DOHH2 (cell line): ENCODE data around the gene UBE2N.

ENCODE experiments used
- H3F3A ChIP-seq: fragments of 200-600 bp; sonication (generic), shearing (Covaris generic); 2 replicates; pipeline ENCODE4 v1.6.0; 2016; ENCODE audit warnings: antibody characterized with exemption, mild to moderate bottlenecking; ENCODE audit not compliant: control insufficient read depth, insufficient read depth
- H3K27ac ChIP-seq: fragments of 200-600 bp; sonication (generic); 2 replicates; pipeline ENCODE4 v1.5.1; 2014; ENCODE audit warnings: low read depth, mild to moderate bottlenecking, low read length, moderate library complexity
- H3K27me3 ChIP-seq: fragments of 200-600 bp; sonication (generic); 2 replicates; pipeline ENCODE4 v1.6.1; 2014; ENCODE audit warnings: mild to moderate bottlenecking, low read length, mixed read lengths; ENCODE audit not compliant: control insufficient read depth
- H3K36me3 ChIP-seq: fragments of 200-600 bp; sonication (generic); 2 replicates; pipeline ENCODE4 v1.6.1; 2014; ENCODE audit warnings: mild to moderate bottlenecking, low read length, moderate library complexity, mixed read lengths; ENCODE audit not compliant: control insufficient read depth
- H3K4me1 ChIP-seq: fragments of 200-600 bp; sonication (generic); 2 replicates; pipeline ENCODE4 v1.6.1; 2014; ENCODE audit warnings: mild to moderate bottlenecking, low read length, mixed read lengths; ENCODE audit not compliant: control insufficient read depth
- H3K4me2 ChIP-seq: fragments of 200-600 bp; sonication (generic); 2 replicates; pipeline ENCODE4 v1.6.0; 2014; ENCODE audit warnings: mild to moderate bottlenecking, low read length, moderate library complexity
- H3K4me3 ChIP-seq: fragments of 200-600 bp; sonication (generic); 2 replicates; pipeline ENCODE4 v1.5.1; 2014; ENCODE audit warnings: mild to moderate bottlenecking, low read length, mixed read lengths
- H3K79me2 ChIP-seq: fragments of 200-600 bp; sonication (generic); 2 replicates; pipeline ENCODE4 v1.6.1; 2014; ENCODE audit warnings: mild to moderate bottlenecking, low read length, mixed read lengths; ENCODE audit not compliant: control insufficient read depth
- H3K9me2 ChIP-seq: fragments of 200-600 bp; sonication (generic); replicated peaks from 2 replicates; pipeline ENCODE4 v1.6.1; 2014; ENCODE audit warnings: mild to moderate bottlenecking, low read length, mixed read lengths; ENCODE audit not compliant: control insufficient read depth
- H3K9me3 ChIP-seq: fragments of 200-600 bp; sonication (generic); 2 replicates; pipeline ENCODE4 v1.6.1; 2014; ENCODE audit warnings: antibody characterized with exemption, low read length, mixed read lengths; ENCODE audit not compliant: control insufficient read depth, insufficient read depth
- H4K20me1 ChIP-seq: fragments of 200-600 bp; sonication (generic); 2 replicates; pipeline ENCODE4 v1.6.0; 2014; ENCODE audit warnings: low read depth, mild to moderate bottlenecking, antibody characterized with exemption, low read length, moderate library complexity; ENCODE audit not compliant: control insufficient read depth, insufficient read depth
- CTCF ChIP-seq: fragments of 200-600 bp; sonication (generic); IDR thresholded peaks from one replicate; pipeline ENCODE4 v1.5.1; 2014; ENCODE audit warnings: antibody characterized with exemption, mild to moderate bottlenecking, low read depth, low read length; ENCODE audit not compliant: poor library complexity, severe bottlenecking
- EZH2phosphoT487 ChIP-seq: fragments of 200-600 bp; sonication (generic); IDR thresholded peaks from 2 replicates; pipeline ENCODE4 v1.6.1; 2017; ENCODE audit warnings: borderline replicate concordance, mild to moderate bottlenecking, antibody characterized with exemption, low read length, moderate library complexity, mixed read lengths

The UBE2N gene

DNA sequence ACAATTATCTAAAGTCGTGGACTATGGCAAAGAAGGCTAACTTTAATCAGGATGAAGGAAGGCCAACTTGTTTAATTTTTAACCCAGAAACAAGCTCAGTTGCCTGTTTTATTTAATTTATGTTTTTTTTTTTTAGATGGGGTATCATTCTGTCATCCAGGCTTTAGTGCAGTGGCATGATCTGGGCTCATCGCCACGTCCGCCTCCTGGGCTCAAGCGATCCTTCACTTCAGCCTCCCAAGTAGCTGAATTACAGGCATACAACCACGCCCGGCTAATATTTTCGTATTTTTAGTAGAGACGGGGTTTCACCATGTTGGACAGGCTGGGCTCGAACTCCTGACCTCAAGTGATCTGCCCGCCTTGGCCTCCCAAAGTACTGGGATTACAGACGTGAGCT is 44.3 kb downstream of the UBE2N start:
- Histone ChIP-seq H3K79me2 (peaks cover 8% of the 10 kb centered on the region), H3K36me3 (peaks cover 22% of the 10 kb centered on the region)

DNA sequence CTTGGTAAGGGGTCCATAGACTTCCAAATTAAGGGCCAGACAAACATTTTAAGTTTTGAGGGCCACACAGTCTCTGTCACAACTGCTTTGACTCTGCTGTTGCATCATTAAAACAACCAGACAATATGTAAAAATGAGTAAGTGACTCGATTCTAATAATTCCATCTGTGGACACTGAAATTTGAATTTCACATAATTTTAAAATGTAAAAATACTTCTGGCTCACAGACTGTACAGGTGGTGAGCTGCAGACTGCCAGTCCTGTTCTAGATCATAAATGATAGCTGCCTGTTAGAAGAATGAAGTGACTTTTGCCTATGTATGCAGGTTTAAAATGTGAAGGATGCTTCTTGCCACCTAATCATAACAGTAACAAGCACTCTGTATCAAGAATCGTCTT is 48.3 kb downstream of the UBE2N start:
- Histone ChIP-seq H3K4me2 (no peak overlapping the region), H3K27ac (no peak overlapping the region), H3K9me3 (no peaks in the 10 kb centered on the region), H3F3A (no peaks in the 10 kb centered on the region; the same call in 1 of the 2 replicates), H4K20me1 (0 out of 2 replicates have a peak, but pooled peaks cover 3% of the 10 kb centered on the region), H3K36me3 (peaks cover 16% of the 10 kb centered on the region), H3K27me3 (no peaks in the 10 kb centered on the region), H3K4me1 (peaks cover 23% of the 10 kb centered on the region), H3K4me3 (no peak overlapping the region), H3K79me2 (peaks cover 42% of the 10 kb centered on the region), H3K9me2 (no peaks in the 10 kb centered on the region)
- TF ChIP-seq CTCF: no peak
- no peak for TF ChIP-seq EZH2phosphoT487

More for the DNA sequence above, 44.3 kb downstream of the UBE2N start:
- TF ChIP-seq CTCF (no peak), EZH2phosphoT487 (no peak)
- H3K4me2 ChIP-seq: no peak overlapping the region
- H4K20me1 ChIP-seq: no peaks in the 10 kb centered on the region
- H3F3A ChIP-seq: peaks cover 4% of the 10 kb centered on the region
- H3K9me2 ChIP-seq: no peaks in the 10 kb centered on the region
- no peaks in the 10 kb centered on the region for H3K9me3 ChIP-seq
- H3K27ac ChIP-seq: no peak overlapping the region
- no peaks in the 10 kb centered on the region for H3K27me3 ChIP-seq
- H3K4me3 ChIP-seq: no peak overlapping the region
- peaks cover 3% of the 10 kb centered on the region; the same call in 1 of the 2 replicates for H3K4me1 ChIP-seq

GRCh38 chr12:93390549-93391297 is 51.0 kb downstream of the UBE2N start:
- Histone ChIP-seq H3K27ac (no peak overlapping the region), H3K9me2 (no peaks in the 10 kb centered on the region), H3K4me1 (peaks cover 23% of the 10 kb centered on the region), H3F3A (no peaks in the 10 kb centered on the region), H3K4me3 (no peak overlapping the region), H3K36me3 (no peaks in the 10 kb centered on the region), H3K9me3 (no peaks in the 10 kb centered on the region), H3K27me3 (no peaks in the 10 kb centered on the region), H3K4me2 (no peak overlapping the region), H3K79me2 (peaks cover 68% of the 10 kb centered on the region), H4K20me1 (peaks cover 11% of the 10 kb centered on the region; the same call in 1 of the 2 replicates)
- TF ChIP-seq CTCF (no peak), EZH2phosphoT487 (no peak)
